GM12892 (cell line): ENCODE results near the gene SFMBT1.
A peak's percentile ranks its signal among the peaks of the same experiment; 100 is the strongest.

ENCODE experiments used
- DNase-seq: peaks from one replicate; pipeline ENCODE4 v3.0.0; 2011; ENCODE audit not compliant: insufficient read length
- FAIRE-seq: peaks from 2 replicates; lab custom pipeline; 2011; peaks lifted over from hg19 to GRCh38; lab: Jason Lieb, UNC
- POLR2A ChIP-seq: IDR thresholded peaks from 2 replicates; pipeline ENCODE4 v1.6.1; 2011; ENCODE audit warnings: low read depth, low read length, control low read depth
- POLR2AphosphoS5 ChIP-seq: IDR thresholded peaks from 2 replicates; pipeline ENCODE4 v1.6.1; 2011; ENCODE audit warnings: low read depth, low read length, control low read depth
- TAF1 ChIP-seq: IDR thresholded peaks from 2 replicates; pipeline ENCODE4 v1.6.1; 2011; ENCODE audit warnings: low read depth, mild to moderate bottlenecking, control low read depth, low read length, borderline replicate concordance

The SFMBT1 gene

GRCh38 chr3:52998771-52999513 lies 46.9 kb downstream of the SFMBT1 start:
- FAIRE-seq (no peak), DNase-seq (no peak)
- TF ChIP-seq POLR2A (no peak), POLR2AphosphoS5 (no peak), TAF1 (no peak)

DNA sequence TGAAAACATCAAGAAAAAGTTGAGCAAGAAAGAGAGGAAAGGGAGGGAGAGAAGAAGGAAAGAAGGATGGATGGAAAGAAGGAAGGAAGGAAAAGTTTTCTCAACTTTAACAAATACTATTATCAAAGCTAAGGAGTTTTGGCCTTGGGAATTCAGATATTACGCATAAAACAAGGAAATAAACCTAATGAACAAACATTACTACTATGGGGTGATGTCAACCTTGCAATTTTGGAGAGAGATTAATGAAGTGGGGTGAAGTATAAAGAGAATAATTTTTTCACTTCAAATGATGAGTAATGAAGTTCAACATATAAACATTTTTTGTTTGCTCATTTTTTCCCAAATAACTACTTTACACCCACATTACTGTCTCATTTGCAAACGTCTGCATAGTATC lies 55.2 kb downstream of the SFMBT1 start:
- TF ChIP-seq TAF1: no peak
- TF ChIP-seq POLR2AphosphoS5: no peak
- TF ChIP-seq POLR2A: no peak
- FAIRE-seq (peak; percentile 24), DNase-seq (no peak)

DNA sequence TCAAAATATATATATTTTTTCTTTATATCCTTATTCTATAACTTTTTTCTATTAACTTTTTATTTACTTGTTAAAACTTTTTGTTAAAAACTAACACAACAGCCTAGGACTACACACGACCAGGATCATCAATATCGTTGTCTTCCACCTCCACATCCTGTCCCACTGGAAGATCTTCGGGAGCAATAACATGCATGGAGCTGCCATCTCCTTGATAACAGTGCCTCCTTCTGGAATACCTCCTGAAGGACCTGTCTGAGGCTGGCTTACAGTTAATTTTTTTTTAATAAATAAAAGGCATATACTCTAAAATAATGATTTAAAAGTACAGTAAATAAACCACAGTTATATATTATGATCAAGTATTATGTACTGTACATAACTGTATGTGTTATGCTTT lies 58.9 kb downstream of the SFMBT1 start:
- DNase-seq (no peak), FAIRE-seq (no peak)
- no peak for TF ChIP-seq POLR2A
- no peak for TF ChIP-seq POLR2AphosphoS5
- TF ChIP-seq TAF1: no peak

DNA sequence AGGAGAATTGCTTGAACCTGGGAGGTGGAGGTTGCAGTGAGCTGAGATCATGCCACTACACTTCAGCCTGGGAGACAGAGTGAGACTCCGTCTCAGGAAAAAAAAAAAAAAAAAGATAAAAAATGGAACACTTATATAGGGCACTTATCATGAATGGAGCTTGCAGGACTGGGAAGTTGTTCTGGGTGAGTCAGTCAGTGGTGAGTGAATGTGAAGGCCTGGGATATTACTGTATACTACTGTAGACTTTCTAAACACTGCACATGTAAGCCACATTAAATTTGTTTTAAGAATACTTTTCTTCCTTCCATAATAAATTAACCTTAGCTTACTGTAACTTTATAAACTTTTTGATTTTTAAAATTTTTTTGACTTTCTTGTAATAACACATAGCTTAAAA lies 59.8 kb downstream of the SFMBT1 start:
- FAIRE-seq: no peak
- no peak for DNase-seq
- TF ChIP-seq TAF1: no peak
- no peak for TF ChIP-seq POLR2A
- no peak for TF ChIP-seq POLR2AphosphoS5

- FAIRE-seq: peak; percentile 93
- TF ChIP-seq POLR2A (no peak), POLR2AphosphoS5 (no peak), TAF1 (no peak)
- no peak for DNase-seq
Observed at GRCh38 chr3:52983828-52984227, 62.0 kb downstream of the SFMBT1 start.

DNA sequence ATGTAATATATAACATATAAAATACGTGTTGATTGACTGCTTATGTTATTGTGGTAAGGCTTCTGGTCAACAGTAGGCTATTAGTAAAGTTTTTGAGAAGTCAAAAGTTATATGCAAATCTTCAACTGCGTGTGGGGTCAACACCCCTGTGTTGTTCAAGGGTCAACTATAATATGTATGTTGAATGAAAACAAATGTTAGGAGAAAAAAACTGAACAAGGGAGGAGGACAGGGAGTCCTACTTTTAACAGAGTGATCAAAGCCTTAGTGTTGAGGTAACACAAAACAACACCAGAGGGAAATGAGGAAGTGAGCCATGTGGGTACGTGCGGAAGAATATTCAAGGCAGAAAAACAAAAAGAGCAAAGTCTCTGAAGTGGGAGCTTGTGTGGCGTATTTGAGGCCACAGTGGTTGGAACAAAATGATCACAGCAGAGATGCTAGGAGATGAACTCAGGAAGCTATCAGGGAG lies 62.5 kb downstream of the SFMBT1 start:
- TF ChIP-seq POLR2A: 0 out of 2 replicates have a peak, but pooled peaks have one; percentile 56
- TF ChIP-seq POLR2AphosphoS5: 0 out of 2 replicates have a peak, but pooled peaks have one; percentile 30
- 0 out of 2 replicates have a peak, but pooled peaks have one; percentile 22 for TF ChIP-seq TAF1
- no peak for FAIRE-seq
- DNase-seq: peak; percentile 26

DNA sequence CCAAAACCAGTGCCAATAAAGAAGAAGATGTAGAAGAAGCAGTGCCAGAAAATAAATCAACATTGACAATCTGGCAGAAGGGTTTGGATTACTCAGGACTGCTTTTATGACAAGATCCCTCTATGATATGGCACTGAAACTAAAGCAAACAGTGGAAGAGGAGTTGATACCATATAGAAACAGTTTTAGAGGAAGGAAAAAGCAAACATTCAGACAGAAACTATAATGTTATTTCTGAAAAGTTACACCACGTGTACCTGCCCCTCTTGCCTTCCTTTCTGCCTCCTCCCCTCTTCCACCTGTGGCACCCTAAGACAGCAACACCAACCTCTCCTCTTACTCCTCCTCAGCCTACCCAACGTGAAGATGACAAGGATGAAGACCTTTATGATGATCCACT lies 63.0 kb downstream of the SFMBT1 start:
- FAIRE-seq: peak; percentile 86
- DNase-seq: no peak
- no peak for TF ChIP-seq POLR2AphosphoS5
- no peak for TF ChIP-seq TAF1
- TF ChIP-seq POLR2A: no peak

DNA sequence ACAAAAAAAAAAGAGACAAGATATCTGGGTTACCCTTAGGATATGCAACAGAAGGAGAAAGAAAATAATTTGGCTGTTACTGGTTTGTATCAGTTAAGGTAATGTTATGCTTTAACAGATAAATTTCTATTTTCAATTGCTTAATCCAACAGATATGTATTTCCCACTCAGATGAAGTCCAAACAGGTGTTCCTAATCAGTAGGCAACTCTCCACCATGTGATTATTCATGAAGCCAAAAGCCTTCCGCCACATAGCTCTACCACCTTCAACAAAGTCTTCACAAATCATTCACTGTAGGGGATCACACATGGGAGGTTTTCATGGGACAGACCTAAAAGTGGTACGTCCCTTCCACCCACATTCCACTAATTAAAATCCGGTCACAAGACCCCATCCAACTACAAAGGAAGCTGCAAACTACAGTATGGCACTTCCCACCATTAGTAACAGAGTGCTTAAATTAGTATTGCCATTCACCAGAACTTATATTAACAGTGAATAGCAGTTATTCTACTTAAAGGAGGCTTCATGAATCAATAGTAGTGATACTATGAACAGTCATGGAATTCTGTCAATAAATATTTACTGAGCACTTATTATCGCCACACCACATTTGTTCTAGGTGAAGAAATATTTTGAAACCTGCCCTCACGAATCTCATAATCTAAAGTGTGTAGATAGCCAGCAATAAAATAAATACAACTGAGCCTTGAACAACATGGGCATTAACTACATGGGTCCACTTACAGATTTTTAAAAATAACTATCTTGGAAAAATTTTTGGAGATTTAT lies 66.5 kb downstream of the SFMBT1 start:
- TF ChIP-seq TAF1: no peak
- TF ChIP-seq POLR2A: no peak
- no peak for TF ChIP-seq POLR2AphosphoS5
- peak; percentile 73 for FAIRE-seq
- no peak for DNase-seq

DNA sequence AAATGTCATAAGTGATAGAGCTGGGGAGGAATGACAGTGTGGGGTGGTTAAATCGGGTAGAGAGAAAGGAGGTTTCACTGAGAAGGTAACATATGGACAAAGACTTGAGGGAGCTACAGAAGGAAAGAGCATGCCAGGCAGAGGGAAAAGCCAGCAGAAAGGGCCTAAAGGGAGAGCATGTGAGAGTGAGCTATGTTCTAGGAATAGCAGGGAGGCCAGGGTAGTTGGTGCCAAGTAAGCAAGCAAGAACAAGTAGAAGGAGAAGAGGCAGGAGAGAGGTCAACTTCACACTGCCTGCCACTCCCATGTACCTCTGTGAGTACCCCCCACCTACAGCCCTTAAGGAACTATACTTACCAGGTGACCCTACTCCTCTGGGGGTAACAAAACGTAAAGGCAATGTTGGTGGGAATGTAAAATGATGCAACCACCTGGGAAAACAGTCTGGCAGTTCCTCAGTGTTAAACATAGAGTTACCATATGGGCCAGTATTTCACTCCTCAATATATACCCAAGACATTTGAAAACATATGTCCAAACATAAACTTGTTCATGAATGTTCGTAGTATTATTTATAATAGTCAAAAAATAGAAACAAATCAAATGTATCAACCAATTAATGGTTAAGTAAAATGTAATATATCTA lies 67.6 kb downstream of the SFMBT1 start:
- FAIRE-seq (no peak), DNase-seq (no peak)
- TF ChIP-seq POLR2A (no peak), POLR2AphosphoS5 (no peak), TAF1 (no peak)

DNA sequence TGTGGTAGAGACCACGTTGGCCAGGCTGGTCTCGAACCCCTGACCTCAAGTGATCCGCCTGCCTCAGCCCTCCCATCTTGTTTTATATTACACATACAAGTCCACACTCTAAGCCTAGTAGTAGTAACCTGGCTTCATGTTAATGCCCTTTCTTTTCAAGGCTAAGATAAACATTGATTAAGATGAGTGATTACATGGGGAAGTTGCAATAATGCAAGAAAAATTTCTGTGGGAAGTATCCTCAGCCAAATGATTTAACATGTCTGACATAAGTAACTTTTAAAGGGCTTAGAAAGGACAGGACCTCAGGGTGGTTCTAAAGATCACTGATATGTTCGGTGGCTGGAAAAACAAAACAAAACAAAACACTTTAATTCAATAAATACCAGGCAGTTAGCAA lies 72.1 kb downstream of the SFMBT1 start:
- FAIRE-seq: no peak

GRCh38 chr3:52971895-52972294 lies 74.0 kb downstream of the SFMBT1 start:
- TF ChIP-seq POLR2AphosphoS5 (no peak), TAF1 (no peak)
- DNase-seq (no peak), FAIRE-seq (no peak)

More for the DNA sequence above, 72.1 kb downstream of the SFMBT1 start:
- TF ChIP-seq POLR2AphosphoS5 (no peak), TAF1 (no peak), POLR2A (no peak)
- no peak for DNase-seq
